K562 (cell line): ENCODE data around the gene IL10RB. TPM values are rescaled to one million over a fixed set of nuclear protein-coding genes. Genes with fewer than 3 reads are reported as not detected.

ENCODE experiments used
- CHD7 ChIP-seq: fragments of 200-600 bp; sonication (generic); IDR thresholded peaks from one replicate; pipeline ENCODE4 v1.6.1; 2012; ENCODE audit warnings: mild to moderate bottlenecking, low read depth, low read length, inconsistent platforms
- FOXP1 ChIP-seq: sonication (generic); formaldehyde crosslinking; IDR thresholded peaks from 2 replicates; pipeline ENCODE4 v1.8.0; 2022; ENCODE audit warnings: mild to moderate bottlenecking, missing genetic modification reagents
- HMG20A ChIP-seq: fragments of 450-650 bp; formaldehyde crosslinking; conservative IDR thresholded peaks from 2 replicates; pipeline ENCODE4 v1.4.0; 2020; ENCODE audit warnings: mild to moderate bottlenecking, mixed read lengths
- HOMEZ ChIP-seq: fragments of 250-450 bp; sonication (Bioruptor Pico); IDR thresholded peaks from 2 replicates; pipeline ENCODE4 v1.4.0; 2020; ENCODE audit warnings: mild to moderate bottlenecking, moderate library complexity
- MECOM ChIP-seq: fragments of 250-450 bp; sonication (Bioruptor Pico); IDR thresholded peaks from 2 replicates; pipeline ENCODE4 v1.8.0; 2022; ENCODE audit warnings: inconsistent platforms
- POLR3G ChIP-seq: IDR thresholded peaks from 2 replicates; pipeline ENCODE4 v1.6.1; 2011; ENCODE audit not compliant: insufficient read length, insufficient replicate concordance; ENCODE audit errors: extremely low read depth
- RFX7 ChIP-seq: fragments of 250-450 bp; sonication (Bioruptor Pico); IDR thresholded peaks from 2 replicates; pipeline ENCODE4 v1.5.1; 2021; ENCODE audit warnings: mild to moderate bottlenecking
- SAP30 ChIP-seq: fragments of 200-600 bp; sonication (generic); IDR thresholded peaks from 2 replicates; pipeline ENCODE4 v1.6.1; 2012; ENCODE audit warnings: borderline replicate concordance, low read depth, mild to moderate bottlenecking, moderate library complexity, low read length, control low read depth, inconsistent platforms; ENCODE audit not compliant: insufficient read depth, poor library complexity, severe bottlenecking
- TEAD1 ChIP-seq, 2 experiments: fragments of 450-650 bp in 1 of 2; sonication (generic) in 1 of 2; formaldehyde crosslinking; IDR thresholded peaks; 2 replicates each; pipeline versions ENCODE4 v1.4.0 to v1.8.0; 2020 to 2022; ENCODE audit warnings: mild to moderate bottlenecking in 2 of 2, missing genetic modification reagents in 1 of 2
- VEZF1 ChIP-seq: fragments of 200-800 bp; sonication (Bioruptor generic); IDR thresholded peaks from 2 replicates; pipeline ENCODE4 v1.6.1; 2017; ENCODE audit warnings: missing genetic modification characterization, missing compliant biosample characterization
- ZKSCAN3 ChIP-seq: fragments of 250-450 bp; sonication (Bioruptor Pico); IDR thresholded peaks from 2 replicates; pipeline ENCODE4 v1.4.0; 2020
- ZNF217 ChIP-seq: sonication (generic); formaldehyde crosslinking; IDR thresholded peaks from 2 replicates; pipeline ENCODE4 v1.8.0; 2022; ENCODE audit warnings: mild to moderate bottlenecking, missing genetic modification reagents
- polyA plus RNA-seq, 8 experiments: library from polyadenylated mRNA; depleted of rRNA in 4 of 8; stranded (reverse) in 5 of 8; unstranded in 3 of 8; fragments of >200 nt; fragmentation: Nextera tagmentation in 2 of 8; fragmentation: Illumina TruSeq in 1 of 8; extraction: Ambion mirVana in 2 of 8; extraction: Trizol in 1 of 8; gene quantifications; 2 replicates each; pipeline versions ENCODE4 v1.2.1 to v1.2.3, GENCODE V29; 2011 to 2014; ENCODE audit warnings: inconsistent platforms in 1 of 8, missing spikeins in 1 of 8
- total RNA-seq, 7 experiments: library from RNA; depleted of rRNA in 6 of 7; stranded (reverse); fragments of >200 nt in 6 of 7; fragmentation: Illumina TruSeq in 2 of 7; extraction: Trizol in 2 of 7; gene quantifications; 2 replicates each; pipeline versions ENCODE4 v1.2.1 to v1.2.3, GENCODE V29; 2011 to 2021; ENCODE audit warnings: low replicate concordance in 1 of 7

IL10RB gene
- total and polyA plus RNA-seq, 9 of the 15 experiments (the other 6 are each of a cell fraction or from before 2014, with no cell fraction given) = 10.9 to 33.8 (median 23.0) TPM

GRCh38 chr21:33308586-33309490 lies 42.7 kb downstream of the IL10RB start (continued):
- TF ChIP-seq SAP30 (no peak), ZNF217 (CRISPR knock-in tag) (no peak), CHD7 (no peak), RFX7 (CRISPR knock-in tag) (no peak), HMG20A (CRISPR knock-in tag) (no peak), POLR3G (no peak), HOMEZ (CRISPR knock-in tag) (no peak), FOXP1 (CRISPR knock-in tag) (no peak), MECOM (CRISPR knock-in tag) (no peak), VEZF1 (no peak), TEAD1 (CRISPR knock-in tag; IDR thresholded peaks at IDR 0.05) (no peak), ZKSCAN3 (CRISPR knock-in tag) (no peak)
